Measurements from ENCODE around the gene ZNF766.
A peak's percentile ranks its signal among the peaks of the same experiment; 100 is the strongest.
"Not testable (repeated sequence)": the region's sequence is repeated elsewhere in the genome, so short reads cannot be mapped to it uniquely, and the experiment has no call there.

Gene ZNF766

DNA sequence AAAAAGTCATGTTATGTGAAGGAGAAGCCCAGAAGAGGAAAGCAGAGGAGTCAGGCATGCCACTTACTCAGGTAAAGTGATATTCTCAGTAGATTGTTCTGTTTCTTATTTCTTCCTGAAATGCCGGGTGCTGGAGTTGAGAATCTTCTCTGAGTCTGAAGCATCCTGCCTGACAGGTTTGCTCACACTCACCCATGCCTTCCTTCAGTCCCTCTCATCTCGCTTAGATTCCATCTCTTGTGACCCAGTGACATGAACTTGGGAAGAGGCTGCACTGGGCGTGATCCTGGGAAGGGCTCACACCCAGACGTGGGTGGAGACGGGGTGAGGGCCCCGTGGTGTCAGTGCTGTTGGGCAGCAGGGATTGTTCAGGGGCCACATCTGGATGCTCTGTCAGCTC, 8.1 kb downstream of the ZNF766 start:
- DNase-seq = no peak

GRCh38 chr19:52286256-52286655, 16.9 kb downstream of the ZNF766 start:
- DNase-seq = no peak

- DNase-seq = no peak
These were observed 22.4 kb downstream of the ZNF766 start for GRCh38 chr19:52291781-52292180.

GRCh38 chr19:52292946-52293345, 23.6 kb downstream of the ZNF766 start:
- DNase-seq = not testable (repeated sequence)

DNA sequence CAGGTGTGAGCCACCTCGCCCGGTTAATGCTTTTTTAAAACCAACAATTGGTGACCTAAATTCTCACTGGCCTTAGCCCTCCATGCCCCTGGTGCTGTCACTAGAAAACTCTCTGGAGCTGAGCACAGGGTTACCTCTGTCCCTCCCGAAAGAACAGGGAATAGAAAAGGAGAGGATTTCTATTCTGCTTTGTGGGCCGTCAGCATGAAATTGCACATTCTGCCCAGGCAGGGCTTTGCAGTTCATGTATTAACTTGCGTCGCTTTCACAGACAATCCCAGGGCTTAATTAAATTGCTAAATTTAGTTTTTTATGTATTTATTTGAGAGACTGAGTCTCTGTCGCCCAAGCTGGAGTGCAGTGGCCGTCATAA, 27.0 kb downstream of the ZNF766 start:
- DNase-seq = no peak

- peak; percentile 87 for DNase-seq
These were observed 27.6 kb downstream of the ZNF766 start, which contains the start of gene ZNF480 for GRCh38 chr19:52296773-52297600. ZNF480 (plus strand) TSS chr19:52297169; CDS start chr19:52300413, 3,244 bp downstream.

DNA sequence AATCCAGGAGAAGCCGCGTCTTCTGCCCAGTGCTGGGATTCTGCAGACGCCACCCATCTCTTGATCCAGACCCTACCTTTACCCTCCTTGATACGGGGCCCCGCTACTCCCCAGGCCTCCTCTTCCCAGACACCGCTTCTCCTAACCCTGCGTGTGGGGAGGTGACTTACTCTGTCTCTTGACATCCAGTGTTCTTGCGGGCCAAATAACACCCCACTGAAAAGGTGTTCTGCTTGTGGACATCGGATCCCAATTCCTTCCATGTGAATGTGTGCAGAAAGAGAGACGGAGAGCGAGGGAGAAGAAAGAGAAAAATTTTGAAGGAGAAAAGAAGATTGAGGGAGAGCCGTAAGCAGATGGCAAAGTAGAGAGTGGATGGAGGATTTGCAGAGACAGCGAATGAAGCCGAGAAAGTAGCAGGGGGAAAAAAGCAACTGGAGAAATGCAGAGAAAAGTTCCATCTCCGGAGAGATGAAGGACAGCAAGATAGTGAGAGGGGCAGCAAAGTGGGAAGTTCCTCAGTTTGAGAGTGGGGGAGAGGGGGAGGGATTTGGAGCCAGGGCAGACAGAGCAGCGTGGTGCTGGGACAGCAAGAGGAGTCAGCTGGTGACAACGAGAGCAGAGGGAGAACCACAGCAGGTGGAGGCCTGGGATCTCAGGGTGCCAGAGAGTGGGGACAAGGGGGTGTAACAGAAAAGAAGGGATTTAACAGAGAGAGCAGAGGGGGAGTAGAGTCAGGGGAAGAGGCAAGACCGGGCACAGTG, 28.4 kb downstream of the ZNF766 start:
- no peak for DNase-seq

DNA sequence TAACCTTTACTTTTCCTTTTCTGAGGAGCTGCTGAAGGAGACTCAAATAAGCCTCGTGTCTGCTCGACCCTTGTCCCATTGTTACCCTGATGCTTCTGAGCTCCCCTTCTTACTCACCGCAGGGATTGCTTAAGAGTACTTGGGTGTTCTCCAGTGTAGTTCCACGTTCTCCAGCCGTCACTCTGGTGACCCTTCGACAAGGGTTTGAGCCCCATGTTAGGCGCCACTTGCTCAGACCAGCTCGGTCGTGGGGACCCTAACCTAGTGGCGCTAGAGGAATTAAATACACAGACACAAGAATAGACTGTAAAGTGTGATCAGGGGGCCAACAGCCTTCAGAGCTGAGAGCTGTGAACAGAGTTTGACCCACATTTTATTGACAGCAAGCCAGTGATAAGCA, 37.9 kb downstream of the ZNF766 start:
- DNase-seq = peak; percentile 29

- no peak for DNase-seq
These were observed 53.0 kb downstream of the ZNF766 start for GRCh38 chr19:52322429-52322828.

DNA sequence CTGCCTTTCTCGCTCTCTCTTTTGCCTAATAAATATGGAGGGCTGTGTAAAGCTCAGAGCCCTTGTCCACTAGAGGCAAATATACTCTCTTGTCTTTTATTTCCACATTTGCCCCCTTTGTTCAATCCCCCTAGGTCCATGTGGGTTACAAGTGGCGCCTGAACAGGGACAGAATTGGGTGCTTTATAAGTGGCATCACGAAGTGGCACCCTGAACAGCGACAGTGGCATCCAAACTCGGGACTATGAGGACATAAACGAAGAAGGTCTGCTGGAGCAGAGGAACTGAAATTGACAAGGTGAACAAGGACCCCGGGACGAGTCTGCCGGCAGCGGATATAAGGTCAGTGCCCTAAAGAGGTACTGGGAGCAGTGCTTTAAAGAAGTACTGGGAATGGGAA, 62.4 kb downstream of the ZNF766 start:
- DNase-seq = no peak

- no peak for DNase-seq
These were observed 66.4 kb downstream of the ZNF766 start for GRCh38 chr19:52335768-52336116.

DNA sequence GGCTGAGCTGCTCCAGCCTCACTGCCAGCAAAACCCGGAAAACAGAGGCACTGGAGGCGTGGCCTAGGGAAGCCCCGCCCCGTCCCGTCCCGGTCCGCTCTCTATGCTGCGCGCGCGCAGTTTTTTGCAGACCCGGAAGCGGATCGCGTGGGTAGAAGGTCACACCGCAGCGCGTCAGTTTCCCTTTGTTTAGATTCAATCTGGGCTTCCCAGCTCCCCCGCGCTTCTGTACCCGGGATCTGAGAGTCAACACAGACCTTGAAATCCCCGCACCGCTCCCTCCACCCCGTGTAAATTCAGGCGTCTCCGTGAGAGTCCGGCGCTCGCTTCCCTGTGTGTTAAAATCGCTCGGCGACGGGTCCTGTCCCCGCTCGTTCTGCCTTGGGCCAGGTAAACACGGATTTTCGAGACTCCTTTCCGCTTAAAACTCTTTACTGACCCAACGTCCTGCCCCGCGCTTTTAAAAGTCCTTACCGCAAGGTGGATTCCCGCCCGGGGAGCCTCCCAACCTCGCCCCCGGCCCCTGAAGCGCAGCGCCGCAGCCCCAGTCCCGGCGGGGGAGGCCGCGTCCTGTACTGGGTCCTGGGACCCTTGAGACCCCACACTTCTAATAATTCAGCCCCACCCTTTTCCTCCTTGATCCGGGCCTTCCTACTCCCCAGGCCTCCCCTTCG, 66.9 kb downstream of the ZNF766 start, which contains the start of gene ZNF610:
ZNF610 (plus strand) TSS at position 127 of the 674 bp plus-strand sequence. CDS start 12,930 bp downstream, outside the sequence.
- DNase-seq = peak; percentile 92

GRCh38 chr19:52336791-52337381, 67.5 kb downstream of the ZNF766 start:
- no peak for DNase-seq

- DNase-seq = not testable (repeated sequence)
These were observed 69.6 kb downstream of the ZNF766 start for GRCh38 chr19:52339022-52339421.

DNA sequence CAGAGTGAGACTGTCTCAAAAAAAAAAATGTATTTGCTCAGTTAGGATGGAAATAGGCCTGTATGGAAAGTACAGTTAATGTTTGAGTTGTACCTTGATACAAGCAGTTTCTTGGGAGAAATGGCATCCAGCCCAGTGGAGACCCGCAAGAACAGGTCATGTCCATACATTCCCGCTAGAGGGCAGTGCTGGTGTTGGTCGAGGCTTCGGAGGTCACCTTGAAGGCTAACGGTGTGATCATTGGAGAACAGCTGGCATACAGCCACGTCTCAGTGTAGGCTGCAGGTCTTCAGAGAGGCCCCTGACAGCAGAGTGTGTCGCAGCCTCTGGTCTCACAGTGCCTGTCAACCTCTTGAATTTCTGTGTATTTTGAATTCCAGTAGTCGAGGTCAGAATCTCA, 74.2 kb downstream of the ZNF766 start:
- peak; percentile 74 for DNase-seq

DNA sequence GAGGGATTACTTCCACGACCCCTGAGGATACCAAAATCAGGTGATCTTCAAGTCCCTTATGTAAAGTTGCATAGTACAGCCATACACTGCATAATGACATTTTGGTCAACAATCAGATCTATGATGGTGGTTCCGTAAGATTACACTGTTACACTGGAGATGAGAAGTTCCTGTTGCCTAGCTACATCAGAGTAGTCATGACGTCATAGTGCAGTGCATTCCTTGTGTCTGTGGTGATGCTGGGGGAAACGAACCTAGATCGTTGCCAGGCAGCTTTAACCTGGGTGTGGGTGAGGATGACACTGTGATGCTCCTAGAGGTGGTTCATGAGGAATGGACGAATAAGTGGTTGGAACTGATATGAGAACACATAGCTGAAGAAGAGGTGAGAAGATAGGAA, 75.8 kb downstream of the ZNF766 start:
- DNase-seq = no peak
